Measurements from ENCODE around the gene CWC25. TPM values are rescaled to one million over a fixed set of nuclear protein-coding genes. Genes with fewer than 3 reads are reported as not detected.

Gene CWC25
- total and polyA plus RNA-seq, 2 of the 13 experiments (the other 11 are each of a cell fraction or from before 2014, with no cell fraction given), result 15.6 to 22.7 TPM

- TF ChIP-seq, protein P1, sequence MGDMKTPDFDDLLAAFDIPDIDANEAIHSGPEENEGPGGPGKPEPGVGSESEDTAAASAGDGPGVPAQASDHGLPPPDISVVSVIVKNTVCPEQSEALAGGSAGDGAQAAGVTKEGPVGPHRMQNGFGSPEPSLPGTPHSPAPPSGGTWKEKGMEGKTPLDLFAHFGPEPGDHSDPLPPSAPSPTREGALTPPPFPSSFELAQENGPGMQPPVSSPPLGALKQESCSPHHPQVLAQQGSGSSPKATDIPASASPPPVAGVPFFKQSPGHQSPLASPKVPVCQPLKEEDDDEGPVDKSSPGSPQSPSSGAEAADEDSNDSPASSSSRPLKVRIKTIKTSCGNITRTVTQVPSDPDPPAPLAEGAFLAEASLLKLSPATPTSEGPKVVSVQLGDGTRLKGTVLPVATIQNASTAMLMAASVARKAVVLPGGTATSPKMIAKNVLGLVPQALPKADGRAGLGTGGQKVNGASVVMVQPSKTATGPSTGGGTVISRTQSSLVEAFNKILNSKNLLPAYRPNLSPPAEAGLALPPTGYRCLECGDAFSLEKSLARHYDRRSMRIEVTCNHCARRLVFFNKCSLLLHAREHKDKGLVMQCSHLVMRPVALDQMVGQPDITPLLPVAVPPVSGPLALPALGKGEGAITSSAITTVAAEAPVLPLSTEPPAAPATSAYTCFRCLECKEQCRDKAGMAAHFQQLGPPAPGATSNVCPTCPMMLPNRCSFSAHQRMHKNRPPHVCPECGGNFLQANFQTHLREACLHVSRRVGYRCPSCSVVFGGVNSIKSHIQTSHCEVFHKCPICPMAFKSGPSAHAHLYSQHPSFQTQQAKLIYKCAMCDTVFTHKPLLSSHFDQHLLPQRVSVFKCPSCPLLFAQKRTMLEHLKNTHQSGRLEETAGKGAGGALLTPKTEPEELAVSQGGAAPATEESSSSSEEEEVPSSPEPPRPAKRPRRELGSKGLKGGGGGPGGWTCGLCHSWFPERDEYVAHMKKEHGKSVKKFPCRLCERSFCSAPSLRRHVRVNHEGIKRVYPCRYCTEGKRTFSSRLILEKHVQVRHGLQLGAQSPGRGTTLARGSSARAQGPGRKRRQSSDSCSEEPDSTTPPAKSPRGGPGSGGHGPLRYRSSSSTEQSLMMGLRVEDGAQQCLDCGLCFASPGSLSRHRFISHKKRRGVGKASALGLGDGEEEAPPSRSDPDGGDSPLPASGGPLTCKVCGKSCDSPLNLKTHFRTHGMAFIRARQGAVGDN (CRISPR knock-in tag; IDR thresholded peaks at IDR 0.05), result peak; percentile 23
- 0 out of 2 replicates have a peak, but pooled peaks have one; percentile 43 for TF ChIP-seq ZNF296 (CRISPR knock-in tag; conservative IDR thresholded peaks at IDR 0.05)
- TF ChIP-seq ZNF773 (CRISPR knock-in tag; IDR thresholded peaks at IDR 0.05; ENCODE audit: borderline replicate concordance), result no peak
- TF ChIP-seq ZNF75D (CRISPR knock-in tag; IDR thresholded peaks at IDR 0.05; ENCODE audit: borderline replicate concordance), result no peak
- TF ChIP-seq, protein P2, sequence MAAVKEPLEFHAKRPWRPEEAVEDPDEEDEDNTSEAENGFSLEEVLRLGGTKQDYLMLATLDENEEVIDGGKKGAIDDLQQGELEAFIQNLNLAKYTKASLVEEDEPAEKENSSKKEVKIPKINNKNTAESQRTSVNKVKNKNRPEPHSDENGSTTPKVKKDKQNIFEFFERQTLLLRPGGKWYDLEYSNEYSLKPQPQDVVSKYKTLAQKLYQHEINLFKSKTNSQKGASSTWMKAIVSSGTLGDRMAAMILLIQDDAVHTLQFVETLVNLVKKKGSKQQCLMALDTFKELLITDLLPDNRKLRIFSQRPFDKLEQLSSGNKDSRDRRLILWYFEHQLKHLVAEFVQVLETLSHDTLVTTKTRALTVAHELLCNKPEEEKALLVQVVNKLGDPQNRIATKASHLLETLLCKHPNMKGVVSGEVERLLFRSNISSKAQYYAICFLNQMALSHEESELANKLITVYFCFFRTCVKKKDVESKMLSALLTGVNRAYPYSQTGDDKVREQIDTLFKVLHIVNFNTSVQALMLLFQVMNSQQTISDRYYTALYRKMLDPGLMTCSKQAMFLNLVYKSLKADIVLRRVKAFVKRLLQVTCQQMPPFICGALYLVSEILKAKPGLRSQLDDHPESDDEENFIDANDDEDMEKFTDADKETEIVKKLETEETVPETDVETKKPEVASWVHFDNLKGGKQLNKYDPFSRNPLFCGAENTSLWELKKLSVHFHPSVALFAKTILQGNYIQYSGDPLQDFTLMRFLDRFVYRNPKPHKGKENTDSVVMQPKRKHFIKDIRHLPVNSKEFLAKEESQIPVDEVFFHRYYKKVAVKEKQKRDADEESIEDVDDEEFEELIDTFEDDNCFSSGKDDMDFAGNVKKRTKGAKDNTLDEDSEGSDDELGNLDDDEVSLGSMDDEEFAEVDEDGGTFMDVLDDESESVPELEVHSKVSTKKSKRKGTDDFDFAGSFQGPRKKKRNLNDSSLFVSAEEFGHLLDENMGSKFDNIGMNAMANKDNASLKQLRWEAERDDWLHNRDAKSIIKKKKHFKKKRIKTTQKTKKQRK (IDR thresholded peaks at IDR 0.05; ENCODE audit: low read length), result no peak
- TF ChIP-seq FIP1L1 (IDR thresholded peaks at IDR 0.05; ENCODE audit: borderline replicate concordance, insufficient read depth, low read depth, low read length), result no peak
- peak; percentile 79 for TF ChIP-seq ARID4A (CRISPR knock-in tag; IDR thresholded peaks at IDR 0.05; ENCODE audit: borderline replicate concordance)
- no peak for TF ChIP-seq SRSF9 (IDR thresholded peaks at IDR 0.05; ENCODE audit: borderline replicate concordance, insufficient read depth, low read depth, low read length, poor library complexity, severe bottlenecking)
- no peak for TF ChIP-seq ZKSCAN1 (IDR thresholded peaks at IDR 0.05; ENCODE audit: low read length)
- TF ChIP-seq ZNF432 (CRISPR knock-in tag; IDR thresholded peaks at IDR 0.05; ENCODE audit: borderline replicate concordance), result no peak
- peak; percentile 73 for TF ChIP-seq TMF1 (CRISPR knock-in tag; IDR thresholded peaks at IDR 0.05; ENCODE audit: low read depth)
- peak; percentile 18; the same call in 1 of the 2 replicates for TF ChIP-seq REXO4 (CRISPR knock-in tag; IDR thresholded peaks at IDR 0.05; ENCODE audit: borderline replicate concordance)
- TF ChIP-seq ZNF354B (CRISPR knock-in tag; IDR thresholded peaks at IDR 0.05), result peak; percentile 89; the same call in 1 of the 2 replicates
- no peak for TF ChIP-seq ZBTB8A (CRISPR knock-in tag; IDR thresholded peaks at IDR 0.05; ENCODE audit: borderline replicate concordance, low read depth)
Measured at GRCh38 chr17:38870259-38871165, 45.4 kb upstream of the CWC25 start (continued).

Measured in HepG2 (cell line).